ENCODE measurements around the gene C10orf71. TPM values are rescaled to one million over a fixed set of nuclear protein-coding genes. Genes with fewer than 3 reads are reported as not detected.

C10orf71 gene
- total RNA-seq, 1 donor, result not detected

DNA sequence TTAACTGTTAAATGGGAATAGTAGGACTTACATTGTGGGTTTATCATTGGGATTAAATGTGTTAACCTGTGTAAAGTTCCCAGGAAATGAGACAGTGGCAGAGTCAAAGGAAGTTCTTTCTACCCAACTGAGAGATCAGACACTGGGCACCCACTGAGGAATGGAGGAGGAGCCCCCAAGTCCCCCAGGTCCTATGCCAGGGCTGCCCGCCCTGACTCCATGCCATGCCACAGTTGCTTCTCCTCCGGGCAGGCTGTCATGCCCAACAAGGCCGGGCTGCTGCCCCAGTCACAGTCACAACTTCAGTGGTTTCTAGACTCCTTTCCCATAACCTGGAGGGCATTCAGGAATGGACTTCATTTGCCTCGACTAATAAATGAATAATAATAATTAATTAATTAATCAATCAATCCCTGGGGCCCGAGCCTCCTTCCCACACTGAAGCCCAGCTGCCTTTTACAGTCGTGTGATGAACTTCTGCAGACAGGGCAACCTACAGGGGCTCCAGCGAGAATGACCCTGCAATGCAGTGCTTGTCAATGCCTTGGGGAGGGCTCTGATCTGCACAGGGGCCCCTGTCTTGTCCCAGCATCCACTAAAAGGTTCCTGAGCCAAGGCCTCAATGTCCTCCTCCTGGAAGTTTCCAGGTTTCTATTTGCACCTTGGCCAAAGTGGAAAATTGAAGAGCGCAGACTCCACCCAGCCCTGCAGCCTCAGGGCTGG is 64.5 kb downstream of the C10orf71 start:
- no peak for DNase-seq (ENCODE audit: low read depth)
- no peak overlapping the region for H3K4me3 ChIP-seq (ENCODE audit: low read depth, low read length)
- TF ChIP-seq, protein P1, sequence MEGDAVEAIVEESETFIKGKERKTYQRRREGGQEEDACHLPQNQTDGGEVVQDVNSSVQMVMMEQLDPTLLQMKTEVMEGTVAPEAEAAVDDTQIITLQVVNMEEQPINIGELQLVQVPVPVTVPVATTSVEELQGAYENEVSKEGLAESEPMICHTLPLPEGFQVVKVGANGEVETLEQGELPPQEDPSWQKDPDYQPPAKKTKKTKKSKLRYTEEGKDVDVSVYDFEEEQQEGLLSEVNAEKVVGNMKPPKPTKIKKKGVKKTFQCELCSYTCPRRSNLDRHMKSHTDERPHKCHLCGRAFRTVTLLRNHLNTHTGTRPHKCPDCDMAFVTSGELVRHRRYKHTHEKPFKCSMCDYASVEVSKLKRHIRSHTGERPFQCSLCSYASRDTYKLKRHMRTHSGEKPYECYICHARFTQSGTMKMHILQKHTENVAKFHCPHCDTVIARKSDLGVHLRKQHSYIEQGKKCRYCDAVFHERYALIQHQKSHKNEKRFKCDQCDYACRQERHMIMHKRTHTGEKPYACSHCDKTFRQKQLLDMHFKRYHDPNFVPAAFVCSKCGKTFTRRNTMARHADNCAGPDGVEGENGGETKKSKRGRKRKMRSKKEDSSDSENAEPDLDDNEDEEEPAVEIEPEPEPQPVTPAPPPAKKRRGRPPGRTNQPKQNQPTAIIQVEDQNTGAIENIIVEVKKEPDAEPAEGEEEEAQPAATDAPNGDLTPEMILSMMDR (IDR thresholded peaks at IDR 0.05; ENCODE audit: insufficient read depth, low read length), result no peak

DNA sequence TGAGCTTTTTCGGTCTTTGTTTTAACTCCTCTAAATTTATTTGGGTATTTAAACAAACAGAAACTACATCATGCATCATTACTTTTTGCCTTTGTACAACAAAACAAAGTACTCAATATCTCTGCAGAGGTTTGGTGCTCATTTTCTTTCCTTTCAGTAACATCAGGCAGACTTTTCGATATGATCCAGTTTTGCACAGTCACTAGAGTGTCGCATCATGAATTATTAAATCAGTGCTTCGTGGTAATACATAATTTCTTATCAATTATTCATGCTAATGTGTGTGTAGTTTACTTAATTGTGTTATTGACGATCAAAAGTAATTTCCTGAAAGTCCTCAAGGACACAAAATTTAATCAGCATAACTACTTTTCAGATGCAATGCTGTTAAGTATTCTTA is 65.1 kb downstream of the C10orf71 start:
- no peak overlapping the region for H3K4me3 ChIP-seq (ENCODE audit: low read depth, low read length)
- TF ChIP-seq, protein P1 (IDR thresholded peaks at IDR 0.05; ENCODE audit: insufficient read depth, low read length), result no peak
- DNase-seq (ENCODE audit: low read depth), result no peak

DNA sequence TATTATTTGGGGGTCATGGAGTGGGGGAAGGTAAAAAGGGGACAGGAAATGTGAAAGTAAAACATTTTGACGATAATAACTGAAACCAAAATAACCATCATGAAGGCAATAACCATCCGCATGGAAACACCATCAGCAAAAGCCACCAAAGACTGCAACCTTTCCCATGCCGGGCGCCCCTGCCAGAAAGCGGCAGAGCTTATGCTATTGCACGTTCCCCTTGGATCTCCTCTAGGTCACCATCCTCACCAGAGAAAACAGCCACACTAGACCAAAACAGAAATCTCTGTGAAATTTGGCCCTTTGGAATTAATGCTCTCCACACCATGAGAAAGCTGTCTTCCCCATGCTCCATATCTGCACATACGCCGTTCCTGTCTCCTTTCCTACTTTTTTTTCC is 65.8 kb downstream of the C10orf71 start:
- DNase-seq (ENCODE audit: low read depth), result no peak
- H3K4me3 ChIP-seq (ENCODE audit: low read depth, low read length), result no peak overlapping the region
- TF ChIP-seq, protein P1 (IDR thresholded peaks at IDR 0.05; ENCODE audit: insufficient read depth, low read length), result no peak

DNA sequence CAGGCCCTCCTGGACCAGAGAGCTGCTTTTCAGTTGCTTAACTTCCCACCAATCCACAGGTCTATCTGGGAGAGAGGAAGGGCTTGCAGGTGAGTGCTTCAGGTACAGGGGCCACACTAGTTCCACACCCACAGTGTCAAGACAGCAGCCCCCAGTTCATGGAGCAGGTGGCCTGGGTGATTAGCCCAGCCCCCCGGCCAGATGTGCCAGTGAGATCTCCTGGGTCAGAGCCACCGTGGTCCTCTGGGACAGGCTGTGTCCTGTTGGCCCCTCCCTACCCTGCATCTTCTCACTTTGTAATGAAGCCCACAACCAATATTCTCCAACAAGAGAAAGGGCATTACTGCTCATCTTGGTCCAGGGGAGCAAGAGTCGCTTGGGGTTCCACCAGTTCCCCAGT is 66.3 kb downstream of the C10orf71 start:
- H3K4me3 ChIP-seq (ENCODE audit: low read depth, low read length), result no peak overlapping the region
- TF ChIP-seq, protein P1 (IDR thresholded peaks at IDR 0.05; ENCODE audit: insufficient read depth, low read length), result no peak
- no peak for DNase-seq (ENCODE audit: low read depth)

DNA sequence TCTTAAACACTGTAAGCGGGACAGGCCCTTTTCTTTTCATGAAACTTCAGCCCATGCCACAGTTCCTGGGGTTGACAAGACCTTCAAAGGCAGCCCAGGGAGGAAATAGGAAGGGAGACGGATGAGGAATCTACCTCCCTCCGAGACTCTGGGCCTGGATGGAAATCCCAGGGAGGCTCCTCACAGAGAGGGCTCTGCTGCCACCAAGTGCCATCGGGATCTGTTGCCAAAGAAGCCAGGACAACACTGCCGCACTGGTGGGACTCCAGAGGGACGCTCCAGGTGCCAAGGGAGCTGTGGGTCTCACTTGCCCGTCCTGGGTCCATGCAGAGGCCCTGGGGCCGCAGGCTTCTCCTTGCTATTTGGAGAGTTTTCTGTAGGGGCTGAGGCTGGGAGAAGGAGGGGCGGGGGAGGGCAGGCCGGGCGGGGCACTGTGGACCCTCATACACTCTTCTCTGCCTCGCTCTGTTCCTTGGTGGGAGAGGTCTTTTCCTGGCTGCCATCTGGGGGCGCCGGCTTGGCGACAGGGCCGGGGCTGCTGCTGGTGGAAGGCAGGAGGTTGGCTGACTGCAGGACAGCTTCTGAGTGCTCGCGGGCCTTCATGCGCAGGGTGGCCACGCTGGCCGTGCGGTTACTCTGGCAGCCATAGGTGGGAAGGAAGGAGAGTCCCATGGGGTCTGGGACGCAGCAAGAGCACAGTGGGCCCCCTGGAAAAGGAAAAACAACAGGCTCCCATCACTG is 66.9 kb downstream of the C10orf71 start:
- TF ChIP-seq, protein P1 (IDR thresholded peaks at IDR 0.05; ENCODE audit: insufficient read depth, low read length), result no peak
- DNase-seq (ENCODE audit: low read depth), result no peak
- no peak overlapping the region for H3K4me3 ChIP-seq (ENCODE audit: low read depth, low read length)

DNA sequence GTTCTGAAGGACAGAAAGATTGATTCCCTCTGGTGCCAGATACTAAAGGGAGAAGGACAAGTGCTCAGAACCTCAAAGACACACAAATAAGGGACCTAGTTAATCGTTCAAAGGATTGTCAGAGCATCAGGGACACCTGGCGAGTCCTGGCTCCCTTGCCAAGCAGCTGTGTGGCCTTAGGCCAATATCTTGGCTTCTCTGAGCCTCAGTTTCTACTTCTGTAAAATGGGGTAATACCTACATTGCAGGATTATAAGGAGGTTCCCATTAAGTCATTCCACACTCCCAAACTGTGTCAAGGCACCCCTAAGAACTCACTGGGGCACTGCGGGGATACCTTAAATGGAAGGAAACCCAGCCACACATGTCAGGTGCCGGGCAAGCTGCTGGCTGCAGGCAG is 67.5 kb downstream of the C10orf71 start:
- no peak overlapping the region for H3K4me3 ChIP-seq (ENCODE audit: low read depth, low read length)
- TF ChIP-seq, protein P1 (IDR thresholded peaks at IDR 0.05; ENCODE audit: insufficient read depth, low read length), result no peak
- no peak for DNase-seq (ENCODE audit: low read depth)

All from fibroblast of the aortic adventitia (primary cell).